D341Med (cell line): ENCODE results near the gene CCS.
A peak's percentile ranks its signal among the peaks of the same experiment; 100 is the strongest.
"Not testable (repeated sequence)": the region's sequence is repeated elsewhere in the genome, so short reads cannot be mapped to it uniquely, and the experiment has no call there.

Experiments used
- DNase-seq: peaks from one replicate; pipeline ENCODE4 v3.0.0; 2012; ENCODE audit warnings: low spot score

CCS gene

DNA sequence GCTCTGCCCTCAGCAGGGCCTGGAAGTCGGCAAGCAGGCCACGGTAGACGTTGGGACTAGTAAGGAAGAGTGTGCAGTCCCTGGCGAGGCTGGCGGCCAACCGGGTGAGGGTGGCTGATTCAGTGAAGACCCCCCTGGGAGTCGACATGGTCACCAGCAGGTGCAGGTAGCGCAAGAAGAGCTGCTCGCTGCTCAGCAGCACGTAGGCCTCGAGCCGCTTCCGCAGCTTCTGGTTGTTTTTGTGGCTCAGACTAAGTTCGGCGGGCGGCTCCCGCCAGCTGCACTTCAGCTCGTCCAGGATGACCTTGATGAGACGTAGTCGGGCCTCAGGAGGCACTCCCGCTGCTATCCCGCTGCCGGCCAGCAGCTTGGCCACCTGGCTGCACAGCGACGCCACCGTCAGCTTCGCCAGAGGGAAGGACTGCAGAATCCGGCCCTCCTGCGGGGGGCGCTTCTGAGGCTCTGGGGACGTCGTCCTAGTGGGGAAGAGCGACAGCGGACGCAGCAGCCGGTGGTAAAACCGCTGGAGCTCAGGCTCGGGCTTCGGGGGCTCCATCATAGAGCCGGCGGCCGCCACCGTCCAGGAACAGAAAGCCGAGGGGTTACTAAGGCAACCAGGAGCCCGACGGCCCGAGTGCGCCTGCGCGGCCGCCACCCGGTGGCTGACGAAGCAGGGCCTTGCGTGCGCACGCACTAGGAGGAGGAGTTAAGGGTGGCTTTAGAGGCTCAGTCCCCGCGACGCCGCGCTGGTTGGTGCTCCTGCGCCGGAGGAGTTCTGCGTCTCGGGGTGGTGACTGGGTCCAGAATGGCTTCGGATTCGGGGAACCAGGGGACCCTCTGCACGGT is at the start of gene CCS, which contains the start of gene CCDC87:
Gene CCS (plus strand): TSS at position 729 of the 846 bp plus-strand sequence. CDS start 77 bp downstream, at position 806.
Gene CCDC87 (minus strand): TSS at position 607 of the 846 bp plus-strand sequence. CDS start 48 bp downstream, at position 559.
- DNase-seq = peak; percentile 100

- no peak for DNase-seq
These were observed 49.5 kb upstream of the CCS start for GRCh38 chr11:66543263-66544107.

DNA sequence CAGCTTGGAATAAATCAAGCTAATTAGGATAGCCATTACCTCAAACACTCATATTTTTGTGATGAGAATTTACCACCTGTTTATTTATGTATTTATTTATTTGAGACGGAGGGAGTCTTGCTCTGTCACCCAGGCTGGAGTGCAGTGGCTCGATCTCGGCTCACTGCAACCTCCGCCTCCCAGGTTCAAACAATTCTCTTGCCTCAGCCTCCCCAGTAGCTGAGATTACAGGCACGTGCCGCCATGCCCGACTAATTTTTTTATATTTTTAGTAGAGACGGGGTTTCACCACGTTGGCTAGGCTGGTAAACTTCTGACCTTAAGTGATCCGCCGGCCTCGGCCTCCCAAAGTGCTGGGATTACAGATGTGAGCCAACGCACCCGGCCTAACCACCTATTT is 48.0 kb upstream of the CCS start:
- DNase-seq = not testable (repeated sequence)

DNA sequence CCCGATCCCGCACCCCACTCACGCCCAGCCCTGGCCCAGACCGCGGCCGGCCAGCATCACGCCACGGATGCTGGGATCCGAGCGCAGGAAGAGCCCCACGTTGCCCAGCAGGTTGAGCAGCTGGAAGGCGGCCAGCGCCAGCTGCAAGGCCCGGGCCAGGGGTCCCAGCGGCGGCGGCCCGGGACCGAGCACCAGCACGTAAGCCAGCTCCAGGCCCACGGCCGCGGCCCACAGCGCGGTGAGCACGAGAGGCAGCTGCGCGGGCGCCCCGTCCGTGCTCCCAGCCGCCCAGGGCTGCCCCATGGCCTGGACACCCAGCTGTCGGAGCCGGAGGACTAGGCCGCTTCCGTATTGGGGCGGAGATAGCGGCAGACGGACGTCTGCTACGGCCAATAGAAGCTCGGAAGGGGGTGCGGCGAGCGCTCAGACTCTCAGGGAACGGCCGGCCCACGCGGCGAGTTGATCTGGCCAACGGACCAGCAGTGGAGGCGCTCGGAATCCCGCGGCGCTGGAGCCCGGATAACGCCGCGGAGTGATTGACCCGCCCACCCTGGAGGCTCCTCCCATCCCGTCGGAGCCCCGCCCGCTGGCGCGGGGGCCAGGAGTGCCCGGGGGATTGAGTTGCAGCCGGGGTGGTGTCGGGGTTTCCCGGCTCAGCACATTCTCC is 47.2 kb upstream of the CCS start, which contains the start of gene ZDHHC24:
Gene ZDHHC24 (minus strand): TSS at position 348 of the 667 bp plus-strand sequence. CDS start 45 bp downstream, at position 303.
- peak; percentile 98 for DNase-seq

- no peak for DNase-seq
These were observed 46.5 kb upstream of the CCS start, which contains the start of gene ACTN3 for GRCh38 chr11:66546368-66546965. Gene ACTN3 (plus strand): TSS chr11:66546903. CDS start chr11:66546938, 35 bp downstream.

DNA sequence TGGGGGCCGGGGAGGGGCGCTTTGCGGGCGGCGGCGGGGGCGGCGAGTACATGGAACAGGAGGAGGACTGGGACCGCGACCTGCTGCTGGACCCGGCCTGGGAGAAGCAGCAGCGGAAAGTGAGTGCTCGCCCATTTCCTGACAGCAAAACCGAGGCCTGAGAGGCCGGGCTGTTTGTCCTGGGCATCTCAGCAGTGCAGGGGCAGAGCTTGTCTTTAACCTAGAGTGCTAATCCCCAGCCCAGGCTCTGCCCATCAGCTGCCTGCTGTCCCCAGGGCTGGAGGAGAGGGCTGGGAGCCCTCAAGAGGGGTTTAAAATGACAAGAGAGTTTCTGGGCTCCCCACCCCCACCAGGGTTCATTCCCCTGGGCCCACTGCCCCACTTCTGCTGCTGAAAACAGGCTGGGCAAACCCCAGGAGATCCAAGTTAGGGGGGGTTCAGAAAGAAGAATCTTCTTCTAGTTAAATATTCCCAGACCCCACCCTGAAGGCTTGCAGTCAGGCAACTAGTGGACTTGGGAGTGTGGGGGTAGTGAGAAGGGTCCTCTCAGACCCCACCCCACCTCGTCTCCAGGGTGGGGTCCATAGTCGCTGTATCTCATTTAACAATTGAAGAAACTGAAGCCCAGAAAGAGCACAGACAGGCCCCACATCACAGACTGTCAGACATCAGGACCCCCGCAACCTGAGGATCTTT is 45.9 kb upstream of the CCS start:
- no peak for DNase-seq

GRCh38 chr11:66547662-66548009 is 45.3 kb upstream of the CCS start:
- no peak for DNase-seq

GRCh38 chr11:66548041-66548440 is 44.9 kb upstream of the CCS start:
- DNase-seq = no peak

GRCh38 chr11:66548774-66549630 is 44.0 kb upstream of the CCS start:
- DNase-seq = no peak

- DNase-seq = no peak
These were observed 43.3 kb upstream of the CCS start for GRCh38 chr11:66549696-66550095.

- no peak for DNase-seq
These were observed 42.1 kb upstream of the CCS start for GRCh38 chr11:66550887-66551286.

- DNase-seq = no peak
These were observed 38.4 kb upstream of the CCS start for GRCh38 chr11:66554602-66555001.

DNA sequence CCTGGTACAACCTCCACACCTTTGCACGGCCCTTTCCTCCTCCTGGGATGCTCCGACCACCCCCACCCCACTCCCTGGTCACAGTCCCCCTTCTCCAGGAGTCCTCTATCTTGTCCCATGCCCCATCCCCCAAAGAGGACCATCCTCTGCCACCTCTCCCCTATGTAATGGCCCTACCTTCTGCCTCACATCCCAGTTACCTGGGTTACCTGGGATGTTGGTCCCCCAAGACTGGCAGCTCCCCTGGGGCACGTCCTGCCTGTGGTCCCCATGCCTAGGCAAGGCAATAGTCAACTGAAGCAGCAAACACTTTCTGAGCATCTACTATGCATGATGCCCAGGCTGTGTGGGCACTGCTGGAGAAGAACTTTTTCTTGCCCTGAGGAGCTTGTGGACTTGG is 37.6 kb upstream of the CCS start:
- no peak for DNase-seq

- no peak for DNase-seq
These were observed 36.9 kb upstream of the CCS start for GRCh38 chr11:66556086-66556485.

- DNase-seq = no peak
These were observed 35.2 kb upstream of the CCS start for GRCh38 chr11:66557733-66558326.

- no peak for DNase-seq
These were observed 33.7 kb upstream of the CCS start for GRCh38 chr11:66559142-66559865.

- no peak for DNase-seq
These were observed 32.9 kb upstream of the CCS start for GRCh38 chr11:66559866-66560676.
